ENCODE results near the gene ANKRD22. TPM values are rescaled to one million over a fixed set of nuclear protein-coding genes. Genes with fewer than 3 reads are reported as not detected.

ANKRD22 gene
- total RNA-seq, 1 donor from 2014 or later = not detected

GRCh38 chr10:88786032-88786770 lies 65.4 kb downstream of the ANKRD22 start:
- H3K36me3 Mint-ChIP-seq (ENCODE audit: low read depth, unreplicated experiment) = no peaks in the 10 kb centered on the region
- H3K27me3 Mint-ChIP-seq (ENCODE audit: unreplicated experiment) = no peaks in the 10 kb centered on the region
- no peak overlapping the region for H3K4me3 Mint-ChIP-seq (ENCODE audit: unreplicated experiment)
- H3K4me1 Mint-ChIP-seq (ENCODE audit: unreplicated experiment) = no peaks in the 10 kb centered on the region
- H3K27ac Mint-ChIP-seq (ENCODE audit: unreplicated experiment) = no peak overlapping the region
- no peak for DNase-seq (ENCODE audit: low spot score)
- TF ChIP-seq, protein P1, sequence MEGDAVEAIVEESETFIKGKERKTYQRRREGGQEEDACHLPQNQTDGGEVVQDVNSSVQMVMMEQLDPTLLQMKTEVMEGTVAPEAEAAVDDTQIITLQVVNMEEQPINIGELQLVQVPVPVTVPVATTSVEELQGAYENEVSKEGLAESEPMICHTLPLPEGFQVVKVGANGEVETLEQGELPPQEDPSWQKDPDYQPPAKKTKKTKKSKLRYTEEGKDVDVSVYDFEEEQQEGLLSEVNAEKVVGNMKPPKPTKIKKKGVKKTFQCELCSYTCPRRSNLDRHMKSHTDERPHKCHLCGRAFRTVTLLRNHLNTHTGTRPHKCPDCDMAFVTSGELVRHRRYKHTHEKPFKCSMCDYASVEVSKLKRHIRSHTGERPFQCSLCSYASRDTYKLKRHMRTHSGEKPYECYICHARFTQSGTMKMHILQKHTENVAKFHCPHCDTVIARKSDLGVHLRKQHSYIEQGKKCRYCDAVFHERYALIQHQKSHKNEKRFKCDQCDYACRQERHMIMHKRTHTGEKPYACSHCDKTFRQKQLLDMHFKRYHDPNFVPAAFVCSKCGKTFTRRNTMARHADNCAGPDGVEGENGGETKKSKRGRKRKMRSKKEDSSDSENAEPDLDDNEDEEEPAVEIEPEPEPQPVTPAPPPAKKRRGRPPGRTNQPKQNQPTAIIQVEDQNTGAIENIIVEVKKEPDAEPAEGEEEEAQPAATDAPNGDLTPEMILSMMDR (IDR thresholded peaks at IDR 0.05; ENCODE audit: unreplicated experiment) = no peak
- H3K9me3 Mint-ChIP-seq (ENCODE audit: unreplicated experiment) = no peaks in the 10 kb centered on the region

DNA sequence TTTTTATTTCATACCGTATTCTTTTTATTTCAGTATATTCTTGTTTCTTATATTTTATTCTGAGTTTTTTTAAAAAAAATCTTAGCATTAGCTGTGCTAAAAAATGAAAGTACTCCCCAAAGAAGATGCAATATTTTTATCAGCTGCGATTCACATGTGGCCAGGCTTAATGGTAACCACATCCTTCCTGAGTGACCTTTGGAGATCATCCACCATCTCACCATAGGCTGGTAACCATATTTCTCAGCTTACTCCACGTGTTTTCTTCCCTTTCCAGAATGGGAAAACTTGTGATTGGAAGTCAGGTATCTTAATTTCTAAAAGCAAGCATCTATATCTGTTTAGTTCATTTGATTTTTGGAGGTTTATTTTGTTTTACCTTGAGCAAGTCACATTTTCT lies 67.9 kb downstream of the ANKRD22 start:
- no peak overlapping the region for H3K27ac Mint-ChIP-seq (ENCODE audit: unreplicated experiment)
- no peak overlapping the region for H3K4me3 Mint-ChIP-seq (ENCODE audit: unreplicated experiment)
- no peaks in the 10 kb centered on the region for H3K9me3 Mint-ChIP-seq (ENCODE audit: unreplicated experiment)
- TF ChIP-seq, protein P1 (IDR thresholded peaks at IDR 0.05; ENCODE audit: unreplicated experiment) = no peak
- H3K36me3 Mint-ChIP-seq (ENCODE audit: low read depth, unreplicated experiment) = no peaks in the 10 kb centered on the region
- H3K4me1 Mint-ChIP-seq (ENCODE audit: unreplicated experiment) = no peaks in the 10 kb centered on the region
- no peak for DNase-seq (ENCODE audit: low spot score)
- H3K27me3 Mint-ChIP-seq (ENCODE audit: unreplicated experiment) = no peaks in the 10 kb centered on the region

DNA sequence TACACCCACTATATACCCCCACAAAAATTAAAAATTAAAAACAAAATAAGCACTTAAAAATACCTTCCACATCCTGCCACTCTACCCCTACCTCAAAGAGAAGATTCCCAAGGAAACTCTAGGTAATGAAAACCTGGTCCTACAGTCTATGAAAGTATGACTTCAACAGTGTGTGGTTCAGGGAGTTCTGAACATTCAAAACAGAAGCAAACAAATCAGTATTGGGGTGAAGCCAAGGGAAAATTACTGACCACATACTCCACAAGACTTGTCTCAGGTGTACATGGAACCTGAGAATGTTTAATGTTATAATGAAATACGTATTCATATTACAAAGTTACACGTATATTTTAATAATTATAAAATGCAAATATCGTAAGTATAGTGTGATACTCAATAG lies 69.4 kb downstream of the ANKRD22 start:
- H3K4me1 Mint-ChIP-seq (ENCODE audit: unreplicated experiment) = no peaks in the 10 kb centered on the region
- TF ChIP-seq, protein P1 (IDR thresholded peaks at IDR 0.05; ENCODE audit: unreplicated experiment) = no peak
- no peaks in the 10 kb centered on the region for H3K27me3 Mint-ChIP-seq (ENCODE audit: unreplicated experiment)
- H3K4me3 Mint-ChIP-seq (ENCODE audit: unreplicated experiment) = no peak overlapping the region
- no peak for DNase-seq (ENCODE audit: low spot score)
- H3K9me3 Mint-ChIP-seq (ENCODE audit: unreplicated experiment) = no peaks in the 10 kb centered on the region
- no peak overlapping the region for H3K27ac Mint-ChIP-seq (ENCODE audit: unreplicated experiment)
- no peaks in the 10 kb centered on the region for H3K36me3 Mint-ChIP-seq (ENCODE audit: low read depth, unreplicated experiment)

DNA sequence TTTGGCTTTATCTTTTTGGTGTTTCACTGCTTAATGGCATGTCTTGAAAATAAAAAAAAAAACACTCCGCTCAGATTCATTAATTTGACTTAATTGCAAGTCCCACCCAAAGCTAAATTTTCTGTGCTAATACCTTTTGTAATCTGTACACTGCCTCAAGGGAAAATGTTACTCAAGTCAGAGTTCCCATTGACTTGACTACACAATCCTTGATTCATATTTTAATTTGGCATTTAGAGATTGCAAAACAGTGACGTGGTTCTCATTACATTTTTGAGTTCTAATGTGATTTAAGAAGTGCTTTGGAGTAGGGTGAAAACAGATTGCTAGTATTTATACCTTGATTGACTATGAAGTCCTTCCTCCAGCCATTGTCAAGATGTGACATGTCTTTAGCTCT lies 70.4 kb downstream of the ANKRD22 start:
- Mint-ChIP-seq H3K27me3 (ENCODE audit: unreplicated experiment) (no peaks in the 10 kb centered on the region), H3K36me3 (ENCODE audit: low read depth, unreplicated experiment) (no peaks in the 10 kb centered on the region), H3K27ac (ENCODE audit: unreplicated experiment) (no peak overlapping the region), H3K4me3 (ENCODE audit: unreplicated experiment) (no peak overlapping the region), H3K4me1 (ENCODE audit: unreplicated experiment) (no peaks in the 10 kb centered on the region), H3K9me3 (ENCODE audit: unreplicated experiment) (no peaks in the 10 kb centered on the region)
- TF ChIP-seq, protein P1 (IDR thresholded peaks at IDR 0.05; ENCODE audit: unreplicated experiment) = no peak
- DNase-seq (ENCODE audit: low spot score) = no peak

Other genes with a start within 250 kb of the ANKRD22 start
- gene LIPF, start 187.4 kb downstream of the ANKRD22 start, total RNA-seq (ENCODE audit: unreplicated experiment) = not detected
- not detected for gene LIPK, start 145.6 kb downstream of the ANKRD22 start, total RNA-seq (ENCODE audit: unreplicated experiment)
- not detected for gene LIPN, start 91.8 kb downstream of the ANKRD22 start, total RNA-seq (ENCODE audit: unreplicated experiment)
- 0.31 TPM for gene LIPM, start 49.1 kb downstream of the ANKRD22 start, total RNA-seq (ENCODE audit: unreplicated experiment)
- 3.3 TPM for gene STAMBPL1, start 28.4 kb upstream of the ANKRD22 start, total RNA-seq (ENCODE audit: unreplicated experiment)
- 98.5 TPM for gene ACTA2, start 100.9 kb upstream of the ANKRD22 start, total RNA-seq (ENCODE audit: unreplicated experiment)
- gene FAS, start 139.0 kb upstream of the ANKRD22 start, total RNA-seq (ENCODE audit: unreplicated experiment) = 23.0 TPM

Data from endothelial cell (in vitro differentiated cells).